ENCODE data around the gene ERAP2. TPM values are rescaled to one million over a fixed set of nuclear protein-coding genes. Genes with fewer than 3 reads are reported as not detected.
A peak's percentile ranks its signal among the peaks of the same experiment; 100 is the strongest.

ERAP2 gene
- total RNA-seq, 1 donor from 2014 or later, result 1.5 TPM

DNA sequence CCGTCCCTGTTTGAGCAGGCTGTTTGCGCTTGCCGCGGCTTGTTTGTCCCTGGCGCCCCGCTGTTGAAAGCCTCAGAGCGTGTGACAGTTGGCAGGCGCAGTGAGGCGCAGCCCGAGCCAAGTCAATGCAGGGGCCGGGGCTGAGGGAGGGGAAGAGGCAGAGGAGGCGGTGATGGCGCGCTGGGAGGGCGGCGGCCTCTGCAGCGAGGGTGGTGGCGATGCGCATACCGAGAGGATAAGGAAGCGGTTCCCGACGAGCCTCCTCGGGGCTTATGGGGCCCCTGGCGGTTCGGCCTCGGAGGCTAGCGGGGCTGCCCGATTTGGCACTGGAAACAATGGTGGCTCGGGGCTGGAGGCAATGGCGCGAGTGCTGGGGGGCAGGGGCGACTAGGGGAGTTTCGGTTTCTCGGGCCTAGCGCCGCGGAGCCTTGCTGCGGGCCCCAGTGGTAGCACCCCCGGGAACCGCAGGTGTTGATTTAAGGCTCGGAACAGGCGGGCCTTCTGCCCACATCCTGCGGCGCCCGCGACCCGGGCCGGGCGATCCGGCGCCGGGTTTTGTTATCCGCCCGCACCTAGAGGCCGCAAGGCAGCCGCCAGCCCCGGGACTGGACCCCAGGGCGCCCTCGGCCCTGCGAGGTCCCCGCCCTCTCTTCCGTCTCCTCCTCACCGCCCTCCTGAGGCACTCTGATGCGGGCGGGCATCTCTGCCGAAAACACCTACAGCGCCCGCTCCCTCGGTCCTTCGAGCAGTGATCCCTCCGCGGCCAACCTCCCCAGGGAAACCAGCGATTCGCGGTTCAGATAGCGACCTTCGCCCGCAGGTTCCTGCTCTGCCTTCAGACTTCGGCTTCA, 58.6 kb downstream of the ERAP2 start:
- Mint-ChIP-seq H3K4me1 (ENCODE audit: unreplicated experiment) (peaks cover 50% of the 10 kb centered on the region), H3K4me3 (peak overlapping the region; percentile 96), H3K9me3 (no peaks in the 10 kb centered on the region), H3K27ac (peak overlapping the region; percentile 97), H3K36me3 (peaks cover 6% of the 10 kb centered on the region), H3K27me3 (no peaks in the 10 kb centered on the region)
- DNase-seq (ENCODE audit: extremely low spot score, unreplicated experiment), result peak; percentile 92
- TF ChIP-seq, protein P1, sequence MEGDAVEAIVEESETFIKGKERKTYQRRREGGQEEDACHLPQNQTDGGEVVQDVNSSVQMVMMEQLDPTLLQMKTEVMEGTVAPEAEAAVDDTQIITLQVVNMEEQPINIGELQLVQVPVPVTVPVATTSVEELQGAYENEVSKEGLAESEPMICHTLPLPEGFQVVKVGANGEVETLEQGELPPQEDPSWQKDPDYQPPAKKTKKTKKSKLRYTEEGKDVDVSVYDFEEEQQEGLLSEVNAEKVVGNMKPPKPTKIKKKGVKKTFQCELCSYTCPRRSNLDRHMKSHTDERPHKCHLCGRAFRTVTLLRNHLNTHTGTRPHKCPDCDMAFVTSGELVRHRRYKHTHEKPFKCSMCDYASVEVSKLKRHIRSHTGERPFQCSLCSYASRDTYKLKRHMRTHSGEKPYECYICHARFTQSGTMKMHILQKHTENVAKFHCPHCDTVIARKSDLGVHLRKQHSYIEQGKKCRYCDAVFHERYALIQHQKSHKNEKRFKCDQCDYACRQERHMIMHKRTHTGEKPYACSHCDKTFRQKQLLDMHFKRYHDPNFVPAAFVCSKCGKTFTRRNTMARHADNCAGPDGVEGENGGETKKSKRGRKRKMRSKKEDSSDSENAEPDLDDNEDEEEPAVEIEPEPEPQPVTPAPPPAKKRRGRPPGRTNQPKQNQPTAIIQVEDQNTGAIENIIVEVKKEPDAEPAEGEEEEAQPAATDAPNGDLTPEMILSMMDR (conservative IDR thresholded peaks at IDR 0.05), result peak; percentile 40

DNA sequence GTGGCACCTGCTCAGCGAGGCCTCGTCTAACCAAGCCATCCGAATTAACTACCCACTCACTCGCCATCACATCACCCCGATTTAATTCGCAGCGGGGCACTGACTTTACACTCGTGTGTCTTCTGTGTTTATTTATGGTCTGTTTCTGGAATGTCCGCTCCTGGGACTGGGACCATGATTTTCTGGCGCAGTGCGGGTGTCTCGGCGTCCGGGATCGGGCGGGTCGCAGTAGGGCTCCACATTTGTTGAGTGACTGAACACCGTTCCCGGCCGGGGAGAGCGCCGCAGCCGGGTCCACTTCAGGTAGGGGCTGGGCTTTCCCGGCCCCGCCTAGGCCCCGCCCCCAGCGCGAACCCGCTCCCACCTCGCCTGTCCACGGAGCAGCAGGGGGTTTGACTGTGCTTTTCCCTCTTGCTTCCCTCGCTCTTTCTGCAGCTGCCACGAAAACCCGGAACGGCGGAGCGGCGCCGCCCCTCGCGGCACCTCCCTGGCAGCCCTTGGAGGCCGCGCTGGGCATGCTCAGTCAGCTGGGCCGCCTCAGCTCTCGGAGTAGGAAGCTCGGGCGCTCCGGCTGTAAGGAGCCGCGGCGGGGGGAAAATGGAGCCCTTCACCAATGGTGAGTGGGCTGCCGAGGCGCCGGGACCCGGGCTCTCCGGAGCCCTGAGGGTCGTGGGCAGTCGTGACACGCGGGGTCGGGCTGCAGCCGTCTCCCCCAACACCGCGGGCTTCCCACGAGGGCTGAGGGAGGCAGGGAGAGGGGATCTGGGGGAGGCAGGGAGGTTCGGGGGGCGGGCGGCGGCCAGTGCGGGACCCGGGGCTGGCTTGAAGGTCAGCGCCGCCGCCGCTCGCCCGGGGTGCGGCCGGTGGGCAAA, 59.5 kb downstream of the ERAP2 start, which contains the start of gene LNPEP:
LNPEP (plus strand) TSS at position 522 of the 872 bp plus-strand sequence; CDS start at position 598, 76 bp downstream.
- peak; percentile 97 for DNase-seq (ENCODE audit: extremely low spot score, unreplicated experiment)
- TF ChIP-seq, protein P1 (conservative IDR thresholded peaks at IDR 0.05), result no peak
- Mint-ChIP-seq H3K4me3 (peak within 1 kb of the TSS; percentile 96), H3K36me3 (peaks cover 12% of the 10 kb centered on the region), H3K4me1 (ENCODE audit: unreplicated experiment) (peaks cover 42% of the 10 kb centered on the region), H3K27ac (peak within 1 kb of the TSS; percentile 97), H3K27me3 (no peaks in the 10 kb centered on the region), H3K9me3 (no peaks in the 10 kb centered on the region)

DNA sequence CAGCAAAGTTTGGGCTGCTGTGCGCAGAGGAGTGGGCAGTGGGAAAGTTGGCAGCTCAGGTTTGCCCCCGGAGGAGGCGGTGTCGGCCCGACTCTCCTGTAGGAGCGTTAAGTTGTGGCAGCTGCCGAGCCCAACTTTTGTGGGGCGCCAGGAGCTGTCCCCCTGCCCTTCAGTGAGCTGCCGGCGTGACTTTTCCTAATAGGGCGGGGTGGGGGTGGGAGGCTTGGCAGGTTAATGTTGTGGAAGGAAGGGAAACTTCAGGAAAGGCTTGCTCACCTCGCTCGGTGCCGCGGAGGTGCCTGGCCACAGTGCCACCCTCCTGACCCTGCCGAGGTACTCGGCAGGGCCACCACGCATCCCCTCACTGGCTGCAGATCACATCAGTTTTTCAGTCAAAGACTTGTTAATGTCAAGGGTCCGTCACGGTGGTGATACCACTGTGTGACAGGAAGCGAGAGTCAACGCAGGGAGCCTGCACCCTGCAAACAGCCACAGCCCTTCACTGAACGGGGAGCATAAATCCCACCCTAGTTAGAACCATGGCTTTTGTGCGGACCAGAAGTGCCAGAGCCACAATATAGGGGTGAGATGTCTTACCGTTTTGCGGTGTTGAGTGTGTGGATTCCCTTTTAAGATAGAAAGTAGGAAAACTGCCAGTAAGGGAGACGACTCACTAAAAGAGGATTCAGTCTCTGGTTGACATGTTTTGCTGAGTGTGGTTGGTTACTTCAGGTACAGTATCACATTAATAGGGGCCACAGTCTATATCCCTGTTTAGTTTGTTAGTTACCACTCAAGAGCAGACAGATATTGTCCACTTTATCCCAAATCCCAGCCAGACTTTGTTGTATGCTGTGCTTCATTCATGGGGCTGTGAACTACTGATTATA, 60.4 kb downstream of the ERAP2 start:
- peak overlapping the region; percentile 54 for H3K27ac Mint-ChIP-seq
- no peak for DNase-seq (ENCODE audit: extremely low spot score, unreplicated experiment)
- no peaks in the 10 kb centered on the region for H3K27me3 Mint-ChIP-seq
- peak overlapping the region; percentile 96 for H3K4me3 Mint-ChIP-seq
- TF ChIP-seq, protein P1 (conservative IDR thresholded peaks at IDR 0.05), result no peak
- H3K36me3 Mint-ChIP-seq, result peaks cover 18% of the 10 kb centered on the region
- H3K9me3 Mint-ChIP-seq, result no peaks in the 10 kb centered on the region
- H3K4me1 Mint-ChIP-seq (ENCODE audit: unreplicated experiment), result peaks cover 39% of the 10 kb centered on the region

DNA sequence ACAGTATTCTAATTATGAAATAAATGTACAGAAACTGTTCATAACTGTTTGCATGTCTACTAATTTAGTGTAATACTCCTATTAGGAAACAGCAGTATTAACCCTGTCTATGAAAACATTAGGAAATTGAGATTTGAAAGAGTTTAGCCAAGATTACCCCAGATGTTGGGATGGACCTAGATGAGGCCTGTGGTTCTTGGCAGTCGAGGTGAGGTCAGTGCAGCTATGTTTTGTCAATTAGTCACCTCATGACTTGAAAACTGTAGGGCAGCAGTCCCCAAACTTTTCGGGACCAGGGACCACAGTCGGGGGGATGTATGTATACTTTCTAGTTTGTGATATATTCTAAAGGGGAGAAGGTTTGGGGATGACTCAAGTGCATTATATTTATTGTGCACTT, 64.3 kb downstream of the ERAP2 start:
- TF ChIP-seq, protein P1 (conservative IDR thresholded peaks at IDR 0.05), result no peak
- H3K27ac Mint-ChIP-seq, result no peak overlapping the region
- peaks cover 33% of the 10 kb centered on the region for H3K36me3 Mint-ChIP-seq
- H3K4me3 Mint-ChIP-seq, result no peak overlapping the region
- no peaks in the 10 kb centered on the region for H3K27me3 Mint-ChIP-seq
- H3K4me1 Mint-ChIP-seq (ENCODE audit: unreplicated experiment), result peaks cover 31% of the 10 kb centered on the region
- no peak for DNase-seq (ENCODE audit: extremely low spot score, unreplicated experiment)
- peaks cover 5% of the 10 kb centered on the region for H3K9me3 Mint-ChIP-seq

DNA sequence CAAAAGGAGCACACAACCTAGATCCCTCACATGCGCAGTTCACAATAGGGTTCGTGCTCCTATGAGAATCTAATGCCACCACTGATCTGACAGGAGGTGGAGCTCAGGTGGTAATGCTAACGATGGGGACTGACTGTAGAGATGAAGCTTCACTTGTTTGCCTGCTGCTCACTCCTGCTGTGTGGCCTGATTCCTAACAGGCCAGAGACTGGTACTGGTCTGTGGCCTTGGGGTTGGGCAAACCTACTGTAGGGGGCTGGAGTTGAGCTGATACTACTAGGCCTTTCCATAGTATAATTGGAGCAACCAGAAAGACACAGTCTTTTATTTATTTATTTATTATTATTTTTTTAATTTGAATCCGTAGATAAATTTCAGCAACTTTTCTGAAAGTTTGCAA, 64.8 kb downstream of the ERAP2 start:
- TF ChIP-seq, protein P1 (conservative IDR thresholded peaks at IDR 0.05), result no peak
- H3K4me1 Mint-ChIP-seq (ENCODE audit: unreplicated experiment), result peaks cover 37% of the 10 kb centered on the region
- H3K4me3 Mint-ChIP-seq, result no peak overlapping the region
- no peak overlapping the region for H3K27ac Mint-ChIP-seq
- peaks cover 5% of the 10 kb centered on the region for H3K9me3 Mint-ChIP-seq
- H3K27me3 Mint-ChIP-seq, result no peaks in the 10 kb centered on the region
- DNase-seq (ENCODE audit: extremely low spot score, unreplicated experiment), result no peak
- H3K36me3 Mint-ChIP-seq, result peaks cover 37% of the 10 kb centered on the region
